Pulmonary artery endothelial cell (primary cell): ENCODE measurements around the gene ATM. TPM values are rescaled to one million over a fixed set of nuclear protein-coding genes. Genes with fewer than 3 reads are reported as not detected.
"Not testable (repeated sequence)": the region's sequence is repeated elsewhere in the genome, so short reads cannot be mapped to it uniquely, and the experiment has no call there.

Source experiments
- DNase-seq: peaks from one replicate; pipeline ENCODE4 v3.0.0-alpha.2; 2011; ENCODE audit warnings: low read depth, low spot score
- total RNA-seq: library from RNA; depleted of rRNA; stranded (reverse); fragments of >200 nt; gene quantifications from 2 replicates; pipeline ENCODE4 v1.2.3, GENCODE V29; 2014

Gene ATM
- total RNA-seq, 1 donor from 2014 or later: 80.2 TPM

DNA sequence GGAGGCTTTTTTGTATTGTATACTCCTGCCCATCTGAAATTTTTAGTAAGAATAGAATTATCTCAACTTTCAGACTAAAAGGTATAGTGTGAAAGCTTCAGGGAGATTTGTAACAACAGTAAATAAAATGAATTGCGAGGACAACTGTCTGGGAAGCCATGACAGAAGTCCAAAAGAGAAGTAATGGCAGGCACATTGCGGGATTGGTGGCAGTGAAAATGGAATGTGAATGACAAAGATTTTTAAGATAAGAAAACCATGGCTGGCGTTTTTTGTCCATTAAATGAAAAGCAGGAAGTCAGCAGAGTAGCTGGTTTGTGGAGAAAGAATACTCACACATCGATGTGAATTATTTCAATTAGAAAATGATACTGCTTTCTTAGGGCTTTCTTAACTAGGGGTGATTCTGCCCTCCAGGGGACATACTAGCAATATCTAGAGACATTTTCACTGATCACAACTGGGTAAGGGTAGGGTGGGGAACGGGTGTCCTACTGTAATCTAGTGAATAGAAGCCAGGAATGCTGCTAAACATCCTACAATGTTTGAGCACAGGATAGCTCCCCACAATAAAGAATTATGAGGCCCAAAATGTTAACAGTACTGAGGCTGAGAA lies 2.0 kb upstream of the ATM start:
- no peak for DNase-seq

DNA sequence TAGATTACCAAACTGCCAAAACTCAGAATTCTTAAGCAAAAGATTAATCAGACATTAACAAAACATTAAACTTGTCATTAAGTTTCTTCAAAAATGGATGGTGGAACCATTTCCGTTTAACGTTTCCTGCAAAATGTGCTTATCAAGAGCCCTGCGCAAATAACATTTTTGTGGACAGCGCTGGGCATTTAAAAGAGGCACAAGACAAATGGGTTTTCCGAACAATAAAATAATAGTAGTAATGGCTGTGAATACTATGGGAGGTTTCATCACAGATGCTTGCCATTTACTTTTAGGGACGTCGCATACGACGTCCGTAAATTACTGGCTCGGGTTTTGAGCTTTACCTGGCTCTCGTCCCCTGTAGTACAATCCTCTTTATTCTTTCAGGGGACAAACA lies 1.5 kb upstream of the ATM start:
- DNase-seq: peak; percentile 41

DNA sequence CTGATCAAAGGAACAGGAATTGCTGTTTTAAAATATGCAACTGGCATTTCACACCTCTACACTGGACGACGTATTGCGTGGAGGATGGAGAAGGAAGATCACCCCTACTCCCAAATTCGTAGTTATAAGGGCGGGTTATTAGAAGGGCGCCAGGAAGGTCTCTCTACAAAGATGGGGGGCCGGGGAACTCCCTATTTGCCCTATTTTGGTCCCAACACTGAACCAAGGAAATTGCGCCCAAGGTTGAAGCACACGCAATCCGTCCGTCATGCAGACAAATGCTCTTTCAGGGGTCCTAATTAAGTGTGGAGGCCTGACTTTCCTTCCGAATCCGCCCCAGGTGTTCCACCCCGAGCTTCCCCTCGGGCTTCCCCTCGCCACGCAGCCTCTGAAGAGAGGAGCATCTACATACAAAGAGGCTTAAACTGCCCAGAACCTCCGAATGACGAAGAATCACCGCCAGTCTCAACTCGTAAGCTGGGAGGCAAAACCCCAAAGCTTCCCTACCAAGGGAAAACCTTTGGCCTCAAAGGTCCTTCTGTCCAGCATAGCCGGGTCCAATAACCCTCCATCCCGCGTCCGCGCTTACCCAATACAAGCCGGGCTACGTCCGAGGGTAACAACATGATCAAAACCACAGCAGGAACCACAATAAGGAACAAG lies 825 bp upstream of the ATM start:
- no peak for DNase-seq

DNA sequence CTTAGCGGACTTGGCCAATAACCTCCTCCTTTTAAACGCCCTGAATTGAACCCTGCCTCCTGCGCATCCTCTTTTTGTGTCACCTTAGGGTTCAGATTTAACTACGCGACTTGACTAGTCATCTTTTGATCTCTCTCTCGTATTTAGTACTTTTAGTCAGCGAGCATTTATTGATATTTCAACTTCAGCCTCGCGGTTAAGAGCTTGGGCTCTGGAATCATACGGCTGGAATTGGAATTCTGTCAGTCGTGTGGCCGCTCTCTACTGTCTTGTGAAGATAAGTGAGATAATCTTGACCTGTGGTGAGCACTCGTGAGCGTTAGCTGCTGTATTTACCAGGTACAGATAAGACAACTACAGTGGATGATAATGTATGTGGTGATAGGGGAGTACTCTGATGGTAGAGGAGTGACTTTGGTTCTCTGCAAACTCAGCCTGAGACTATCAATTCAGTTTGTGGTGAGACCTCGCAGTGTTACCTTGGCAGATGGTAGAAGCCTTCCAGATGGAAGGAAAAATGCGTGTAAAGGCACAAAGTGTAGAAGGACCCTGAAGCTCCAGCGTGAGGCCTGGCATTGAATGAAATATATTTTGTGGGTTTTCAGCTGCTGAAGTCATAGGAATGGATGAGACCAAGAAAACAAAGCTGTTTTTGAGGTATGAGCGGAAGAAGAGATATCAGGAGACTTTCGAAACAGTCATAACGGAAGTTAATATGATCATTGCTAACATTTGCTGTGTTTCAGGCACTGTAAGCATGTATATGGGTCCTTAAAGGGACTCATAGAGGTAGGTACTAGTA lies 682 bp downstream of the ATM start:
- DNase-seq: no peak

DNA sequence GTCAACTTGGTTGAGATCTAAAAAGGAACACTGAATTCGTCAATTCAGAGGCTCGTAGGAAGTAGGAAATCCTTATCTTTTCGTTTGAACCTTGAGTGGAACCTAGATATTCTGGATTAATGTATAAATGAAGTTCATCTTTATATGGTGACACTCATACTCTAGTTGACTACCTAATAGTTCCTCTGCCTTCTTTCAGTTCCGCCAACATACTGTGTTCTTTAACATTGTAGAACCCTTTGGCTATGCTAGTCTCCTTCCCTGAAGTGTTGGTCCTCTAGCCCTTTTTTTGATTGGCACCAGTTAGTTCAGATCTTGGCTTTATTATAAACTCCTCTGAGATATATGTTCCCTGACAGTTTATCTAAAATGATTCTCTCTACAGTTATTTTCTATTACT lies 1.5 kb downstream of the ATM start:
- no peak for DNase-seq

DNA sequence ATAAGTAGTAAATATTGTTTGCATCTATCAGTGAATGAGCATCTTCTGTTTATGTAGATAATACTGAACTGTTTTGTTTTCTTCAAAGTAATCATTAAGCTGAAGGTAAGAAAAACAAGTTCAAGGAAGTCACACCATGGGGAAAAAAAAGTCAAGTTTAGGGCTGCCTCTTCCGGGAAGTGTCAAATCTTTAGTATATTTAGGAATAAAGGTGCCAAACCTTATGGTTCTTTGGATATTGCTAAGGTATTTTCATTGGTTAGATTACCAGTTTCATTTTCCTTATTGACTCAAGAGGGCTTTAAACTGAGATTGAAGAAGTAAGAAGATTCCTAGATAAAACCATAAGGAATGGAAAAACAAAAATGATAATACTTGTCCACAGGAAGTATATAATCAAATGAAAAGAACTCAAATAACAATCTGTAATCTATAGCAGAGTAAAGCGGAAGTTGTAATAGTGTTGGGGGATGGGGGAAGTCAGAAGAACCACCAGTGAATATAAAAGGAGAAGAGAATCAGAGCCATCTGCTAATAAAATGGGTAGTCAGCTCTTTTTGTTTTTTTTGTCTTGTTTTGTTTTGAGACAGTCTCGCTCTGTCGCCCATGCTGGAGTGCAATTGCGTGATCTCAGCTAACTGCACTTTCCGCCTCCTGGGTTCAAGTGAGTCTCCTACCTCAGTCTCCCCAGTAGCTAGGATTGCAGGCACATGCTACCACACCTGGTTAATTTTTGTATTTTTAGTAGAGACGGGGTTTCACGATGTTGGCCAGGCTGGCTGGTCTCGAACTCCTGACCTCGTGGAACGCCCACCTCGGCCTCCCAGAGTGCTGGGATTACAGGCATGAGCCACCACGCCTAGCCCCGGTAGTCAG lies 2.3 kb downstream of the ATM start:
- no peak for DNase-seq

DNA sequence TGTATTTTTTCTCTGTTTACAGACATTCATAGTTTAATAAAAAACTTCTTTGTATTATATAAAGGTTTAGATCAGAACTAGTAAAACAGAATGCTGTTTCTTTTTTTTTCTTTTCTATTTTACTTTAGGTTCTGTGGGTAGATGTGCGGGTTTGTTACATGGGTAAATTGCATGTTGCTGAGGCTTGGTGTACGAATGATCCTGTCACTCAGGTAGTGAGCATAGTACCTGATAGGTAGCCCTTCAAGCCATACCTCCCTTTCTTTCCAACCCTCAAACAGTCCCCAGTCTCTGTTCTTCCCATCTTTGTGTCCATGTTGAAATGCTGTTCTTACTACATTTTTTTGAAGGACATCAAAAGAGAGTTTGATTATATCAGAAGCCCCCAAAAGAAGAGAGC lies 3.2 kb downstream of the ATM start:
- DNase-seq: no peak

DNA sequence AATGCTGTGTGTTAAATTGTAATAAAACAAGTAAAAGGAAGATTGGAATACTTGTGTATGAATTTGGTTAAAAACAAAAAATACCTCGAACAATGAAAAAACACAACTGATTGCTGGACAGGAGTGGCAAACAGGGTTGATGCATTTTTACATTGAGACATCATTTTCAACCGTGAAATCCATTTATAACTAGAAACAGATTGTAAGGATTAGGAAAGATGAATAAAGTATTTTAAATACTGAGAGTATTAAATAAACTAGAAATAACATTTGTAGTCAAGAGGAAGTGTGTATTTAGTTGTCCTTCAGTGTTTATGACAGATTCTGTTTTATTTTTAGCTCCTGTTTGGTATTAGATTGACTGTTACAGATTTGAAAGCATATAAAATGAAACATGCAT lies 5.4 kb downstream of the ATM start:
- DNase-seq: no peak

DNA sequence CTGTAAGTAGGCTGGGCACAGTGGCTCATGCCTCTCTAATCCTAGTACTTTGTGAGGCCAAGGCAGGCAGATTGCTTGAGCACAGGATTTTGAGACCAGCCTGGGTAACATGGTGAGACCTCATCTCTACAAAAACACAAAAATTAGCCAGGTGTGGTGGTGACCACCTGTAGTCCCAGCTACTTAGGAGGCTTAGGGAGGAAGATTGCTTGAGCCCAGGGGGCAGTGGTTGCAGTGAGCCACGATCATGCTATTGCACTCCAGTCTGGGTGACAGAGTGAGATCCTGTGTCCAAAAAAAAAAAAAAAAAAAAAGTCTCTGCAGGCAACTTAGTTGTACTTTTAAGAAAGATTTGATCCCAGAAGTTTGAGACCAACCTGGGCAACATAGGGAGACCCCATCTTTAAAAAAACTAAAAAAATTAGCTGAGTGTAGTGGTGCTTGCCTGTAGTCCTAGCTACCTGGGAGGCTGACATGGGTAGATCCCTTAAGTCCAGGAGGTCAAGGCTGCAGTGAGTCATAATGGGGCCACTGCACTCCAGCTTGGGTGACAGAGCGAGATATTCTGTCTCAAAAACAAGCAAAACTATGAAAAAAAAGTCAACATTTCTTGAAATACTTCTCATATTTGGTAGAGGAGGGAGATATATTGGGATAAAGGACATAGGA lies 10.5 kb downstream of the ATM start:
- no peak for DNase-seq

DNA sequence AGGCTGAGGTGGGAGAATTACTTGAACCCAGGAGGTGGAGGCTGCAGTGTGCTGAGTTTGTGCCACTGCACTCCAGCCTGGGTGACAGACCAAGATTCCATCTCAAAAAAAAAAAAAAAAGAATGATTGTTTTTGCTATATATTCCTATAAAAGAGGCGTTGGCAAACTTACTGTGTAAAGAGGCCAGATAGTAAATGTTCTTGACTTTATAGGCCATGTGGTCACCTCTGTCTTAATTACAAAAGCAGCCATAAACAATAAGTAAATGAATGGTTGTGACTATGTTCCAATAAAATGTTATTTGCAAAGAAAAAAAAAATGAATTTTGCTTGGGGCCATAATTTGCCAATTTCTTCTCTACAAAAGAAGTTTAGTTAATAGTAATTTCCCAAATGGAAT lies 12.3 kb downstream of the ATM start:
- no peak for DNase-seq

DNA sequence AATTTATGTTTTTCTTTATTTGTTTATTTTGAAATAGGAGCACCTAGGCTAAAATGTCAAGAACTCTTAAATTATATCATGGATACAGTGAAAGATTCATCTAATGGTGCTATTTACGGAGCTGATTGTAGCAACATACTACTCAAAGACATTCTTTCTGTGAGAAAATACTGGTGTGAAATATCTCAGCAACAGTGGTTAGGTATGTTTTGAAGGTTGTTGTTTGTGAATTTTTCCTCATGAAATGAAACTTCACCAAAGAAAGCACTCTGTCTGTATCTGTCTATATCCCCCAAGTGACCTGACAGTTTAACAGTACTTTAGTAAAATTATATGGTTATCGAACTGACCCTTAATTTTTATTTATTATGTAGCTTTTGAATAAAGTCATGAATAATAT lies 12.8 kb downstream of the ATM start:
- no peak for DNase-seq

DNA sequence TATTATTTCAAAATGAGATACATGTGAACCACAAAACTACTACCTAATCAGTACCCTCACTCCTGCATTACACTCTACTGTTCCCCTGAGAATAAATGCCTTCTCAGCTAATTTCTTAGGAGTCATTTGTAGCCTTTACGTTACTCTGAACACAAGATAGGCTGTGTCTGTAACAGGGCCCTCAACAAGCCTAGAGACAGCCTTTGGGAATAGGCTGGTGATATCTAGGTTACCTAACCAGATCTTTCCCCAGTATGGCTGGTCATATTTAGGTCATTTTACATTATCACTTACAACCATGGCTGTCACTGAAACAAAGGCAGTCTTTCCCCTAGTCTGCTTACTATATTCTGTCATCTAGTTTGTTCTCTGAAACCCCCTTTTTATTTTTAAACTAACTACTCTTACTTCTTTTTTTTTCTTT lies 14.2 kb downstream of the ATM start:
- DNase-seq: no peak

DNA sequence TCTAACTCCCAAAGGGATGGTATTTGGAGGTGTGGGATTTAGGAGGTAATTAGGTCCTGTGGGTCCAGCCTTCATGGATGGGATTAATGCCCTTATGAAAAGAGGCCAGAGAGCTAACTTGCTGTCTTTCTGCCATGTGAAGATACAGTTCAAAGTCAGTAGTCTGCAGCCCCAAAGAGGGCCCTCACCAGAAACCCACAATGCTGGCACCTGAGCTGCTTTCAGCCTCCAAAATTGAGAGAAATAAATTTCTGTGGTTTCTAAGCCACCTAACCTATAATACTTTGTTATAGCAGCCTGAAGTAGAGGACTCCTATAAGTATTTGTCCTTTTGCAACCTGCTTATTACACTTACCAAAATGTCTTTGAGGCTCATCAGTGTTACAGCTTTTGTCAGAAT lies 16.2 kb downstream of the ATM start:
- no peak for DNase-seq

DNA sequence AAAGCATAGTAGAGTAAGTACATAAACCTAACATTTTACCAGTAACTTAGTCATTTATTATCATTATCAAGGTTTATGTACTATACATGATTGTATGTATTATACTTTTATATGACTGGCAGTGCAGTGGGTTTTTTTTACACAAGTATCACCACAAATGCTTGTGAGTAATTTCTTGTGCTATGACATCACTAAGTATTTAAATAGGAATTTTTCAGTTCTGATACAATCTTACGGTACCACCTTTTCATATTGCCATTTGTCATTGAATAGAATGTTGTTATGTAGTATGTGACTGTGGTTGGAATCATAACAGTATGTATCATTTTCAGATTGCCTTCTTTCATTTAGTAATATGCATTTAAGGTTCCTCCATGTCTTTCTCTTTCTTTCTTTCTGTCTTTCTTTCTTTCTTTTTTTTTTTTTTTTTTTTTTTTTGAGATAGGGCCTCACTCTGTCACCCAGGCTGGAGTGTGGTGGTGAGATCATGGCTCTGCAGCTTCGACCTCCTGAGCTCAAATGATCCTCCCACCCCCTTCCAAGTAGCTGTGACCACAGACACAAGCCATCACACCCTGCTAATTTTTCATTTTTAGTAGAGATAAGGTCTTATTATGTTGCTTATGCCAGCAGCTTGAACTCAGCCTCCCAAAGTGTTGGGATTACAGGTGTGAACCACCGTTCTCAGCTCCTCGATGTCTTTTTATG lies 18.6 kb downstream of the ATM start:
- no peak for DNase-seq

DNA sequence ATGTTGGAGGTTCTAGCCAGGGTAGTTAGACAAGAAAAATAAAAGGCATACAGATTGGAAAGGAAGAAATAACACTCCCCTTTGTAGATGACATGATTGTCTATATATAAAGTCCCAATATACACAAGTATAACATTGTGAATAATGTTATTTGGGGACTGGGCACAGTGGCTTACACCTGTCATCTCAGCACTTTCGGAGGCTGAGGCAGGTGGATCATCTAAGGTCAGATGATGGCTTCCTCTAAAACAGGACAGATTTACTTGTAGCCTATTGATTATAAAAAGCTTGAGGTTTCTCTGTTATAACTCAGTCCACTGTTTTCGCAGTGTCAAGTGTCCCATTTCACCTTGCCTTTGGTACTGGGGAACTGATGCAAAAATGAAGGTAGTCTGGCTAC lies 19.6 kb downstream of the ATM start:
- no peak for DNase-seq

DNA sequence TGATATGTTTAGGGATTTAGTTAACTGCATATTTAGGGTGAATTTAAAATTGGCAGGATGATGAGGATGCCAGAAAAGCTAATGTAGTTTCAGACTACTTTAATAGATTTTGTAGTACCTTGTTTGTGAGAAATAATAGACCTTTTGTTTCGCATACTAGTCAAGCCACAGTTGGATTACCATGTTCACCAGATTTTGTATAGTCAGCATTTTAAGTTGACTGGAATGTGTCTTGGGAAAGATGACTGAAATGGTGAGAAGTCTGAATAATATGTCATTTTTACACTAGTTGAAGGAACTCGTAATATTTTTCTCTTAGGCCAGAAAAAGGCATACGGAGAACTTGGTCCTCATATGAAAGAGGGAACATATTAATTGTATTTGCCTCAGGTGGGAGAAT lies 23.4 kb downstream of the ATM start:
- no peak for DNase-seq

DNA sequence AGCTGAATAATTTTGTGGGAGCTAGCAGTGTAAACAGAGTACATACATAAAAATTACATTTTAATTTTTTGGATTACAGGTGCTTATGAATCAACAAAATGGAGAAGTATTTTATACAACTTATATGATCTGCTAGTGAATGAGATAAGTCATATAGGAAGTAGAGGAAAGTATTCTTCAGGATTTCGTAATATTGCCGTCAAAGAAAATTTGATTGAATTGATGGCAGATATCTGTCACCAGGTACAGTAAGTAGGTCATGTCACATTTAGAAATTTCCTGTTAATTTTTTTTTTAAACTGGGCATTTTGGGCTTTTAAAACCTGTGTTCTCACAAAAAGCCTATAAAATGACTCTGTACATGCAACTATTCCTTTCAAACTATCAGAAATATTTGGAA lies 24.0 kb downstream of the ATM start:
- DNase-seq: no peak

DNA sequence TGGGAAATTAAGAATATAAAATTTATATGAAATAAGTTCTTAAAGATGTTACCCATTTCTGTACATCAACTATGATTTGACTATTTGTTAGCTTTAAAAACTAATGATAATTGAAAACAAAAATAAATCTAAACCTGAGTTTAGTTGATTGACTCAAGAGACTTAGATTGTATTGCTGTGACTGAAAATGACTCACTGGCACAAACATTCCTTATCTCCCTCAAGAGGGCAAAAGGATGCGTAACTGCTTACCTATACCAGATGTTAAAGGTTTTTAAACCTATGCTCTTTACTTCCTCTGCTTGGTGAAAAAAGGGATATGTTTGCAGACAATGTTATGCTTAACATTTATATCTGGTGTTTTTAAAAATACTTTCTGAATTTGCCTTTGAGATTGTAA lies 30.3 kb downstream of the ATM start:
- no peak for DNase-seq

DNA sequence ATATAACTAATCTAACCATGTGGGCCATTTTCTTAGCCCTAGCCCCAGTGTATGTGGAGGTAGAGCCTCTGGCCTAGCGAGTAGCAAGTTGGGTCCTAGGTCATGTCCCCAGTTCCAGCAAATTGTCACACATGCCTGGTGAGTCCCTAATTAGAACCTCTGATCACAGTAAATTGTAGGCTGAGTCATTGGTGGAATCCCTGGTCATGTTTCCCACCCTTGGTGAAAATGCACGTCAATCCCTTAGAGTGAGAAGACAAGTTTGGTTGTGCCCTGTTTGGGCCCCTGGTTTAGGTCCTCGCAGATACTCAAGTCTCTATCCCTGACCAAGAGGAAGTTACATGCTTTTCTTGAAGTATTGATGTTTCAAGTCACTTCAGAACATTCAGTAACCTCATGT lies 46.7 kb downstream of the ATM start:
- no peak for DNase-seq

DNA sequence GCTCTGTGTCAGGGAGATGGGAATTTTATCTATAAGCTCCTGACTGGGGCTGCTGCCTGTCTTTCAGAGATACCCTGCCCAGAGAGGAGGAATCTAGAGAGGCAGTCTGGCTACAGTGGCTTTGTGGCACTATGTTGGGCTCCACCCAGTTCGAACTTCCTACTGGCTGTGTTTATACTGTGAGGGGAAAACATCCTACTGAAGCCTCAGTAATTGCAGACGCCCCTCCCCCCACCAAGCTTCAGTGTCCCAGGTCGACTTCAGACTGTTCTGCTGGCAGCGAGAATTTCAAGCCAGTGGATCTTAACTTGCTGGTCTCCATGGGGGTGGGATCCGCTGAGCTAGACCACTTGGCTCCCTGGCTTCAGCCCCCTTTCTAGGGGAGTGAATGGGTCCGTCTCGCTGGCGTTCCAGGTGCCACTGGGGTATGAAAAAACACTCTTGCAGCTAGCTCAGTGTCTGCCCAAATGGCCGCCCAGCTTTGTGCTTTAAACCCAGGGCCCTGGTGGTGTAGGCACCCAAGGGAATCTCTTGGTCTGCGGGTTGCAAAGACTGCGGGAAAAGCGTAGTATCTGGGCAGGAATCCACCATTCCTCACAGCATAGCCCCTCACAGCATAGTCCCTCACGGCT lies 54.2 kb downstream of the ATM start:
- not testable (repeated sequence) for DNase-seq
